Keratinocyte (primary cell): ENCODE measurements around the gene TMEM231. TPM values are rescaled to one million over a fixed set of nuclear protein-coding genes. Genes with fewer than 3 reads are reported as not detected.

ENCODE experiments used
- DNase-seq: peaks from one replicate; pipeline ENCODE4 v3.0.0-alpha.2; 2011; ENCODE audit warnings: low read depth, missing footprints, low spot score
- FAIRE-seq: peaks from 2 replicates; lab custom pipeline; 2011; peaks lifted over from hg19 to GRCh38; lab: Jason Lieb, UNC
- H2AFZ ChIP-seq: 2 replicates; pipeline ENCODE4 v1.6.0; 2012; ENCODE audit warnings: low read length, control low read depth, inconsistent platforms; ENCODE audit not compliant: control insufficient read depth
- H3K27ac ChIP-seq: 2 replicates; pipeline ENCODE4 v1.5.1; 2011; ENCODE audit warnings: low read length; ENCODE audit not compliant: control insufficient read depth, insufficient read depth
- H3K27me3 ChIP-seq: 3 replicates; pipeline ENCODE4 v1.6.0; 2011; ENCODE audit warnings: low read length; ENCODE audit not compliant: control insufficient read depth, insufficient read depth; ENCODE audit errors: extremely low read depth
- H3K36me3 ChIP-seq, 2 experiments: 2 replicates in 1 of 2; 3 replicates in 1 of 2; pipeline ENCODE4 v1.5.1; 2011; ENCODE audit warnings: low read length in 2 of 2, mild to moderate bottlenecking in 1 of 2; ENCODE audit not compliant: control insufficient read depth in 2 of 2, insufficient read depth in 2 of 2; ENCODE audit errors: extremely low read depth in 1 of 2
- H3K4me1 ChIP-seq: 3 replicates; pipeline ENCODE4 v1.5.1; 2011; ENCODE audit warnings: low read length; ENCODE audit not compliant: control insufficient read depth, insufficient read depth; ENCODE audit errors: extremely low read depth
- H3K4me2 ChIP-seq: 3 replicates; pipeline ENCODE4 v1.6.0; 2011; ENCODE audit warnings: low read depth, low read length; ENCODE audit not compliant: control insufficient read depth, insufficient read depth; ENCODE audit errors: extremely low read depth
- H3K4me3 ChIP-seq, 3 experiments: fragments of 200-600 bp in 1 of 3; sonication (generic) in 1 of 3; 2 replicates in 2 of 3; 3 replicates in 1 of 3; pipeline ENCODE4 v1.5.1; 2011 to 2016; ENCODE audit warnings: low read length in 3 of 3, mild to moderate bottlenecking in 3 of 3, control low read depth in 2 of 3, inconsistent platforms in 1 of 3, low read depth in 1 of 3, mixed read lengths in 1 of 3, mixed run types in 1 of 3, moderate library complexity in 1 of 3; ENCODE audit not compliant: control insufficient read depth in 2 of 3, insufficient read depth in 2 of 3; ENCODE audit errors: extremely low read depth in 1 of 3
- H3K79me2 ChIP-seq: 2 replicates; pipeline ENCODE4 v1.6.0; 2012; ENCODE audit warnings: low read length; ENCODE audit not compliant: control insufficient read depth, insufficient read depth
- H3K9ac ChIP-seq: 3 replicates; pipeline ENCODE4 v1.6.0; 2011; ENCODE audit warnings: low read length; ENCODE audit not compliant: control insufficient read depth, insufficient read depth; ENCODE audit errors: extremely low read depth
- H3K9me1 ChIP-seq: 3 replicates; pipeline ENCODE4 v1.6.0; 2011; ENCODE audit warnings: low read length; ENCODE audit not compliant: control insufficient read depth, insufficient read depth; ENCODE audit errors: extremely low read depth
- H3K9me3 ChIP-seq: 2 replicates; pipeline ENCODE4 v1.5.1; 2012; ENCODE audit warnings: low read depth, low read length; ENCODE audit not compliant: control insufficient read depth
- H4K20me1 ChIP-seq: 3 replicates; pipeline ENCODE4 v1.6.0; 2011; ENCODE audit warnings: low read length; ENCODE audit not compliant: control insufficient read depth, insufficient read depth; ENCODE audit errors: extremely low read depth
- CTCF ChIP-seq, 3 experiments: IDR thresholded peaks in 1 of 3; conservative IDR thresholded peaks in 1 of 3; optimal IDR thresholded peaks in 1 of 3; 2 replicates in 2 of 3; 3 replicates in 1 of 3; pipeline versions ENCODE3 to v1.5.1; 2011; ENCODE audit warnings: low read length in 3 of 3, mild to moderate bottlenecking in 3 of 3, moderate library complexity in 2 of 3, control low read depth in 1 of 3, inconsistent platforms in 1 of 3; ENCODE audit not compliant: insufficient read depth in 2 of 3; ENCODE audit errors: extremely low read depth in 1 of 3
- EZH2 ChIP-seq: IDR thresholded peaks from one replicate; pipeline ENCODE4 v1.6.1; 2012; ENCODE audit warnings: inconsistent platforms, mild to moderate bottlenecking, low read length, moderate library complexity
- dilution Hi-C: fragments of 300-500 bp; cut with MboI; formaldehyde crosslinking; loops from one replicate; pipeline ENCODE4 v1.7.0; 2020; ENCODE audit warnings: low sequenced_read_pairs; ENCODE audit not compliant: extremely low pct_ligation_motif_present
- polyA plus RNA-seq, 5 experiments: library from polyadenylated mRNA; depleted of rRNA in 3 of 5; stranded (reverse) in 3 of 5; stranded (forward) in 1 of 5; unstranded in 1 of 5; fragments of >200 nt; gene quantifications; 1 replicate in 1 of 5; 2 replicates in 3 of 5; 3 replicates in 1 of 5; pipeline versions ENCODE4 v1.2.1 to v1.2.3, GENCODE V29; 2011 to 2012; ENCODE audit warnings: missing spikeins in 2 of 5, low read depth in 1 of 5, low replicate concordance in 1 of 5

Gene TMEM231
- polyA plus RNA-seq, 1 donor (not counting 4 experiments of a cell fraction or from before 2014, with no cell fraction given), result 11.0 TPM

DNA sequence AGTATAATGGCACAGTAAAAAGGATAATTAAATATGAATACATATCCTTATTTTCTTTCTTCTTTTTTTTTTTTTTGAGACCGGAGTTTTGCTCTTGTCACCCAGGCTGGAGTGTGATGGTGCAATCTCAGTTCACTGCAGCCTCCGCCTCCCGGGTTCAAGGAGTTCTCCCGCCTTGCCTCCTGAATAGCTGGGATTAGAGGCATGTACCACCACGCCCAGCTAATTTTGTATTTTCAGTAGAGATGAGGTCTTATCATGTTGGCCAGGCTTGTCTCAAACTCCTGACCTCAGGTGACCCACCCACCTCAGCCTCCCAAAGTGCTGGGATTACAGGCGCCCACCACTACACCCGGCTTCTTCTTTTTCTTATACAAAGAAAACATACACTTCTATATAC, 22.2 kb upstream of the TMEM231 start:
- dilution Hi-C loops, result no loop called here
- TF ChIP-seq CTCF (optimal IDR thresholded peaks at IDR 0.05 in 1 of 3, IDR thresholded peaks at IDR 0.05 in 1 of 3, conservative IDR thresholded peaks at IDR 0.05 in 1 of 3; ENCODE audit: extremely low read depth in 1 of 3, insufficient read depth in 2 of 3, low read length in 3 of 3) (no peak), EZH2 (no peak)
- no peak for DNase-seq
- Histone ChIP-seq H3K79me2 (no peaks in the 10 kb centered on the region), H3K9me1 (no peaks in the 10 kb centered on the region), H3K27ac (no peak overlapping the region), H3K36me3 (peaks cover 9 to 16% of the 10 kb centered on the region in 2 experiments), H3K4me1 (no peaks in the 10 kb centered on the region), H2AFZ (no peak overlapping the region), H3K4me2 (no peak overlapping the region), H3K27me3 (no peaks in the 10 kb centered on the region), H3K4me3 (no peak overlapping the region), H3K9me3 (no peaks in the 10 kb centered on the region), H4K20me1 (no peaks in the 10 kb centered on the region), H3K9ac (no peak overlapping the region)
- no peak for FAIRE-seq

GRCh38 chr16:75576384-75576811, 20.3 kb upstream of the TMEM231 start:
- dilution Hi-C loops, result no loop called here
- Histone ChIP-seq H3K79me2 (no peaks in the 10 kb centered on the region), H3K4me3 (no peak overlapping the region), H3K4me2 (no peak overlapping the region), H3K36me3 (peaks cover 17 to 21% of the 10 kb centered on the region in 2 experiments), H2AFZ (no peak overlapping the region), H3K27ac (no peak overlapping the region), H3K4me1 (no peaks in the 10 kb centered on the region), H3K9me3 (no peaks in the 10 kb centered on the region), H3K27me3 (no peaks in the 10 kb centered on the region), H3K9me1 (no peaks in the 10 kb centered on the region), H4K20me1 (no peaks in the 10 kb centered on the region), H3K9ac (no peak overlapping the region)
- FAIRE-seq (no peak), DNase-seq (no peak)
- TF ChIP-seq EZH2 (no peak), CTCF (optimal IDR thresholded peaks at IDR 0.05 in 1 of 3, IDR thresholded peaks at IDR 0.05 in 1 of 3, conservative IDR thresholded peaks at IDR 0.05 in 1 of 3; ENCODE audit: extremely low read depth in 1 of 3, insufficient read depth in 2 of 3, low read length in 3 of 3) (no peak)
